Ramos (cell line): ENCODE data around the gene TMEM40.

ENCODE experiments used
- in situ Hi-C: fragments of 300-500 bp; cut with MboI; formaldehyde crosslinking; loops from one replicate; pipeline ENCODE4 v1.14.3; 2022; ENCODE audit warnings: low sequenced_read_pairs; ENCODE audit not compliant: unreplicated experiment

Gene TMEM40

GRCh38 chr3:12686096-12686495 lies 73.0 kb downstream of the TMEM40 start:
- in situ Hi-C loops, result no loop called here
